Measurements from ENCODE around the gene KREMEN2. TPM values are rescaled to one million over a fixed set of nuclear protein-coding genes. Genes with fewer than 3 reads are reported as not detected.

KREMEN2 gene, protein sequence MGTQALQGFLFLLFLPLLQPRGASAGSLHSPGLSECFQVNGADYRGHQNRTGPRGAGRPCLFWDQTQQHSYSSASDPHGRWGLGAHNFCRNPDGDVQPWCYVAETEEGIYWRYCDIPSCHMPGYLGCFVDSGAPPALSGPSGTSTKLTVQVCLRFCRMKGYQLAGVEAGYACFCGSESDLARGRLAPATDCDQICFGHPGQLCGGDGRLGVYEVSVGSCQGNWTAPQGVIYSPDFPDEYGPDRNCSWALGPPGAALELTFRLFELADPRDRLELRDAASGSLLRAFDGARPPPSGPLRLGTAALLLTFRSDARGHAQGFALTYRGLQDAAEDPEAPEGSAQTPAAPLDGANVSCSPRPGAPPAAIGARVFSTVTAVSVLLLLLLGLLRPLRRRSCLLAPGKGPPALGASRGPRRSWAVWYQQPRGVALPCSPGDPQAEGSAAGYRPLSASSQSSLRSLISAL
- total RNA-seq: 22.7 and 23.4 TPM in 2 replicates

DNA sequence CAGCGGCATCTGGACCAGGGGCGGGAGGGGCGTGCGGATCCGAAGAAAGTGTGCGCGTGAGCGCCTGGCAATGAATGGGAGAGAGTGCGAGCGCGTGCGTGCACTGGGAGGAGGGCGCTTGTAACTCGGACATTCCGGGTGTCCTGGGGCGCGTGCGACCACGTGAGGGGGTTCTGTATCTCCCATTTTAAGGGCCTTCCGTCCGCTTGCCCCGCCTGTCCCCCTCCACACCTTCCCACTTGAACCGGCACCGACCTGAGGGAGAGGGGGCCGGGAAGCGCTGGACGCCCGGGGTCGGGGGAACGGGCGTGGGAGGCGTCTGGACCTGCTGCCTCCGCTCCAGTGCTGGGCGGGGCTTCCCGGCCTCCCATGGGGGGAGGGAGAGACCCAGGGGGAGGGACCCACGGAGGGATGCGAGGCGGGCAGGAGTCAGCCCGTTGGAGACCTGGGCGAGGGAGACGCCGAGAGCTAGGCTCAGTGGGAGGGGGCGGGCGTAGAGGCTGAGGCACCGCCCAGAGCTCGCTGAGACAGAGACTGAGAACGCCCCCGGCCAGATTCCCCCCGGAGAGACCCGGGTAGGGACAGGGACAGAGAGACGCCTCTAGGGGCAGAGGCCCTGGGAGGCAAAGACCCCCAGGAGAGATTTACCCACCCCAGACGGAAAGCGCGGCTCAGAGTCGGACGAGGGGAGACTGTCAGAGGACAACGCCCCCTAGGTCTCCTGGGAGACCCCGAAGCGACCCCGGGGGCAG is at the start of gene KREMEN2:
TSS of gene KREMEN2 (plus strand) at position 553 of the 752 bp plus-strand sequence. CDS start 246 bp downstream, outside the sequence.

DNA sequence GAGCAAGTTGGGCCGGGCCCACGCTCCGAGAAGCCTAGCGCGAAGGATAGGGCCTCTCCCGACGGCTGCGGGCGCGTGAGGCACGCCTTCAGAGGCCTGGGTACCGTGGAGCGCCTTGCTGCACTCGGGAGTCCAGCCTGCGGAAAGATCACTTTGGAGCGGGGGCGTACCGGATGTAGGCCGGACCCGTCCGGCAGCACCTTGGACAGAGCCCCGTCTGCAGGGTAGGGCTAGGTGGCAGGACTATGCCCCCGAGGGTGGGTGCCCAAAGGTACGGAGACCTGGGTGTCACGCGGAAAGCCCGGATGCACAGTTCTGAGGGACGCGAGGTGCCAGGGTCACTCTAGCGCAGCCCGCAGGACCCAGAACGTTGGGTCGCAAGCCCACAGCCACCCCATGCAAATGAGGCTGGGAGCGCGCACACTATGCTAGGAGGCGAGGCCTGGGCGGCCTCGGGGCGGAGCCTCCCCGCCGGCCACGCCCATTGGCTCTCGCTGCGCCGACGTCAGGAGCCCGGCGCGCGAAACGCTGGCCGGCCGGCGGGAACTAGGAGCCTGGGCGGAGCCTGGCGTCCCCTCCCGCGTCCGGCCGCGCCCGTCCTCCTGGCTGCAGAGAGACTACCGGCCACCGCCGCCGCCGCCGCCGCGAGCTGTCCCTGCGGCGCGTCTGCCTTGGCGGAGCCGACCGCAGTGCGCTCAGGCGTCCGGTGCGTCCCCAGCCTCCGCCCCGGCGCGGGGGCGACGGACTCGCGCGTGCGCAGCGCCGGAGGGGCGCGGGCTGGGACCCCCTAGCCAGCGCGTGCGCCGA is 4.9 kb downstream of the KREMEN2 start, which contains the start of gene PAQR4:
TSS of gene PAQR4 (plus strand) at position 611 of the 807 bp plus-strand sequence. CDS start 327 bp downstream, outside the sequence.

DNA sequence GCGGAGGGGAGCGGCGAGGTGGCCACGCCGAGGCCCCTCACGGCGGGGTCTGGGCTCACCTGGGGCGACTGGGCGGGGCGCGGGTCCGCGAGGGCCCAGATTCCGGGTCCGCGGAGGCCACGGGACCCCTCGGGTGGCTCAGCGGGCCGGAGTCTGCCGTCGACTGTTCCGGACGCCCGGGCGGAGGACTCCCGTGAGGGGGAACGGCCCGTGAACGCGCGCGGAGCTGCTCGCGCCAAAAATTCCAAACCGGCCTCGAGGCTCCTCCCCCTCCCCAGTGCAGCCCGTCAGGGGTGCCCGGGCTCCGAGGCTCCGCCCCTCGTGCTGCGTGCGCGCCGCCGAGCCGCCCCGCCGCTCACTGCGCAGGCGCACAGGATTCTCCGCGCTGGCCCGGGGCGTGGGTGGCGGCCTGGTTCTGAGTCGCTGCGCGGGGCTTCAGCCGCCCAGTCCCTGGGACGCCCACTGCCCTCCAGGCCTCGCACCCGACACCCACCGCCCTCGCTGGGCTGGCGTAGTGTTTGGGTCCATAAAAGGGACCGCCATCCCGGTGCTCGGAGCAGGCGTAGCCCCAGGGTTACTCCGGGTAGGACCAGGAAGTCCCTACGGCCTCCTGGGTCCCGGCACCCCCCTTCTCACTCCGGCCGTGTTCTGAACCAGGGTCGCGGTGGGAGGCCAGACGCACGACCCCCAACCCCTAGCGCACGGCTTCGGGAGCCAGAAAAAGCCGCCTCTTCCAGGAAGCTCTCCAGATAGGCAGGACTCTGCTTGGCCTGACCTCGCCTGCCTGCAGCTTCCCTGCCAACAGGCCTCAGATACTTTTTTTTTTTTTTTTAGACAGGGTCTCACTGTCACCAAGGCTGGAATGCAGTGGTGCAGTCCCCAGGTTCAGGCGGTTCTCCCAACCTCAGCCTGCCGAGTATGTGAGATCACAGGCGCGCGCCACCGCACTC is 16.4 kb downstream of the KREMEN2 start, which contains the start of gene PKMYT1:
TSS of gene PKMYT1 (minus strand) at position 220 of the 950 bp plus-strand sequence. CDS start 789 bp downstream, outside the sequence.

DNA sequence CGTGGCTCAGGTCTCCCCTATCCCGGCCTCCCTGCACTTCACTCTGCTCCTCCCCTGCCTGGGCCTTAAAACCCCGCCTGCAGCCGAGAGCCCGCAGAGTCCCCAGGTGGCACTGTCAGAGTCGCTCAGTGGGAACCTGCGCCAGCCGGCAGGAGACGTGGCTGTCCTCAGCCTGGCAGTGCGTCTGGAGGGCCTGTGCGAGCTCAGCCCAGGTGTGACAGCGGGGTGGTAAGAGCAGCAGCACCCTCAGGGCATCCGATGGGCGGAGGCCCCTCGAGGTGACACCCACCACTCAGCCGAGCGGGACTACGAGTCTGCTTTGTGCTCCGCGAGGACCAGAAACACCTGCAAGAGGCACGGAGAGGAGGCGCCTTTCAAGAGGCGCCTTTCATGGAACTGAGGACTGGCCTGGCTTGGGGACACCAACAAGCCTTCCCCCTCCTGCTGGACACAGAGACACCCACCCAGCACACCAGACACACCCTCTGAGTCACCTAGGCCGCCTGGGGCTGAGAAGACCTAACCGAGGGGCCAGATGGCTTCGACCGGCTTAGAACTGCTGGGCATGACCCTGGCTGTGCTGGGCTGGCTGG is 48.8 kb downstream of the KREMEN2 start, which contains the start of gene CLDN9:
TSS of gene CLDN9 (plus strand) at position 96 of the 593 bp plus-strand sequence. CDS start at position 536, 440 bp downstream.

Other genes starting within 250 kb of the KREMEN2 start
- gene PRSS27, start 244.1 kb upstream of the KREMEN2 start, total RNA-seq: 4.4 and 5.3 TPM in 2 replicates
- gene SRRM2, start 211.6 kb upstream of the KREMEN2 start, total RNA-seq: 60.4 and 103 TPM in 2 replicates
- 367 and 643 TPM in 2 replicates for gene ELOB, start 187.0 kb upstream of the KREMEN2 start, total RNA-seq
- gene PRSS33, start 176.7 kb upstream of the KREMEN2 start, total RNA-seq: not detected in 2 replicates
- gene PRSS41, start 165.8 kb upstream of the KREMEN2 start, total RNA-seq: not detected in 2 replicates
- gene PRSS21, start 147.0 kb upstream of the KREMEN2 start, total RNA-seq: 3.4 and 7.5 TPM in 2 replicates
- 3.0 and 3.2 TPM in 2 replicates for gene ZG16B, start 134.0 kb upstream of the KREMEN2 start, total RNA-seq
- gene PRSS22, start 106.1 kb upstream of the KREMEN2 start, total RNA-seq: 21.6 and 23.4 TPM in 2 replicates
- gene FLYWCH2, start 81.1 kb upstream of the KREMEN2 start, total RNA-seq: 74.3 and 115 TPM in 2 replicates
- 38.6 and 46.0 TPM in 2 replicates for gene FLYWCH1, start 52.3 kb upstream of the KREMEN2 start, total RNA-seq
- 20.6 and 27.6 TPM in 2 replicates for gene PAQR4, start 5.1 kb downstream of the KREMEN2 start, total RNA-seq
- gene PKMYT1, start 16.2 kb downstream of the KREMEN2 start, total RNA-seq: 52.6 and 82.7 TPM in 2 replicates
- 0.49 TPM in 1 of 2 replicates, not detected in the other for gene CLDN9, start 48.6 kb downstream of the KREMEN2 start, total RNA-seq
- 0.63 and 0.70 TPM in 2 replicates for gene CLDN6, start 53.9 kb downstream of the KREMEN2 start, total RNA-seq
- gene TNFRSF12A, start 56.1 kb downstream of the KREMEN2 start, total RNA-seq: 298 and 319 TPM in 2 replicates
- gene HCFC1R1, start 59.7 kb downstream of the KREMEN2 start, total RNA-seq: 27.3 and 35.7 TPM in 2 replicates
- 35.3 and 36.5 TPM in 2 replicates for gene THOC6, start 59.8 kb downstream of the KREMEN2 start, total RNA-seq
- 18.6 and 24.9 TPM in 2 replicates for gene BICDL2, start 72.7 kb downstream of the KREMEN2 start, total RNA-seq
- gene MMP25, start 82.3 kb downstream of the KREMEN2 start, total RNA-seq: 0.46 and 0.56 TPM in 2 replicates
- gene IL32, start 101.4 kb downstream of the KREMEN2 start, total RNA-seq: 10.1 and 10.9 TPM in 2 replicates
- gene ZSCAN10, start 135.0 kb downstream of the KREMEN2 start, total RNA-seq: not detected in 2 replicates
- gene ZNF205, start 148.3 kb downstream of the KREMEN2 start, total RNA-seq: 18.0 and 20.3 TPM in 2 replicates
- 4.9 and 9.0 TPM in 2 replicates for gene ZNF213, start 170.8 kb downstream of the KREMEN2 start, total RNA-seq
- gene OR1F1, start 223.9 kb downstream of the KREMEN2 start, total RNA-seq: 0.78 TPM in 1 of 2 replicates, not detected in the other